Measurements from ENCODE around the gene LRCH1.

DNA sequence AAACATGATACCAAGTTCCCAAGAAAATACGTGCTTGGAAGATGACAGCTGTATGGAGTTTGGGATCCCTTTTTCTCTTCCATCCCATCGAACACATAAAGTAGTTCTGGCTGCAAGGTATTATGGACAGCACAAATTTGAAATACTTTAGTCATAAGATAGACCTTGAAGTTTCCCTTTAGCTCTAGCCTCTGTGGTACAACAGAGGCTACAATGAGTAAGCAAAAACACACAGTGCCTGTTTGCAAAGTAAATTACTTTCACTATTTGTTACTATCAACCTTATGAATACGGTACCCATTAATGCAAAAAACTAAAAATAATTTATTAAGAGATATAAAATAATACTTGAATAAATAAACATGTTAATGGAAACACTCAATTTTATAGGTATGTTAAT is 21.0 kb upstream of the LRCH1 start:
- TF ChIP-seq CTCF (IDR thresholded peaks at IDR 0.05) (no peak), EZH2phosphoT487 (IDR thresholded peaks at IDR 0.05) (no peak), EZH2 (IDR thresholded peaks at IDR 0.05) (no peak)
